HG02678 (cell line): Measurements from ENCODE around the gene FGGY.
"Not testable (repeated sequence)": the region's sequence is repeated elsewhere in the genome, so short reads cannot be mapped to it uniquely, and the experiment has no call there.

Source experiments
- ATAC-seq: cut with Tn5 transposase; IDR thresholded peaks from one replicate; pipeline ENCODE4 v1.9.1; 2021; ENCODE audit warnings: mild to moderate bottlenecking, moderate library complexity; ENCODE audit not compliant: unreplicated experiment

The FGGY gene

GRCh38 chr1:59690171-59690930 is 393.5 kb downstream of the FGGY start:
- ATAC-seq, result no peak

GRCh38 chr1:59691261-59691660 is 394.4 kb downstream of the FGGY start:
- ATAC-seq, result no peak

GRCh38 chr1:59692591-59692990 is 395.7 kb downstream of the FGGY start:
- no peak for ATAC-seq

GRCh38 chr1:59693406-59693805 is 396.5 kb downstream of the FGGY start:
- no peak for ATAC-seq

- ATAC-seq, result no peak
These were observed 398.4 kb downstream of the FGGY start for GRCh38 chr1:59695252-59695651.

- ATAC-seq, result peak; percentile 34
These were observed 399.7 kb downstream of the FGGY start for GRCh38 chr1:59696421-59697115.

GRCh38 chr1:59697150-59697800 is 400.4 kb downstream of the FGGY start:
- peak; percentile 76 for ATAC-seq

- no peak for ATAC-seq
These were observed 401.5 kb downstream of the FGGY start for GRCh38 chr1:59698386-59698785.

GRCh38 chr1:59699227-59699847 is 402.4 kb downstream of the FGGY start:
- no peak for ATAC-seq

- no peak for ATAC-seq
These were observed 404.5 kb downstream of the FGGY start for GRCh38 chr1:59701376-59701775.

GRCh38 chr1:59703226-59703917 is 406.5 kb downstream of the FGGY start:
- no peak for ATAC-seq

- ATAC-seq, result no peak
These were observed 407.1 kb downstream of the FGGY start for GRCh38 chr1:59703918-59704378.

GRCh38 chr1:59704716-59705115 is 407.8 kb downstream of the FGGY start:
- no peak for ATAC-seq

- no peak for ATAC-seq
These were observed 408.8 kb downstream of the FGGY start for GRCh38 chr1:59705466-59706302.

GRCh38 chr1:59706303-59706599 is 409.4 kb downstream of the FGGY start:
- ATAC-seq, result no peak

GRCh38 chr1:59707178-59707791 is 410.4 kb downstream of the FGGY start:
- ATAC-seq, result no peak

GRCh38 chr1:59709333-59709732 is 412.4 kb downstream of the FGGY start:
- no peak for ATAC-seq

GRCh38 chr1:59710920-59711319 is 414.0 kb downstream of the FGGY start:
- ATAC-seq, result not testable (repeated sequence)

- no peak for ATAC-seq
These were observed 417.3 kb downstream of the FGGY start for GRCh38 chr1:59714219-59714618.

- ATAC-seq, result no peak
These were observed 418.1 kb downstream of the FGGY start for GRCh38 chr1:59714966-59715365.
